Measurements from ENCODE around the gene SND1.

- TF ChIP-seq CTCF (IDR thresholded peaks at IDR 0.05; ENCODE audit: low read depth, low read length, poor library complexity, severe bottlenecking) (no peak), EZH2phosphoT487 (IDR thresholded peaks at IDR 0.05; ENCODE audit: borderline replicate concordance, low read length) (no peak)
These were observed 421.8 kb downstream of the SND1 start for GRCh38 chr7:128073671-128074310.
